GM19099 (cell line): Measurements from ENCODE around the gene ICAM3.

Experiments
- POLR2A ChIP-seq: IDR thresholded peaks from 3 replicates; pipeline ENCODE4 v1.6.1; 2011; ENCODE audit warnings: low read depth; ENCODE audit not compliant: insufficient read length; ENCODE audit errors: extremely low read depth

The ICAM3 gene

DNA sequence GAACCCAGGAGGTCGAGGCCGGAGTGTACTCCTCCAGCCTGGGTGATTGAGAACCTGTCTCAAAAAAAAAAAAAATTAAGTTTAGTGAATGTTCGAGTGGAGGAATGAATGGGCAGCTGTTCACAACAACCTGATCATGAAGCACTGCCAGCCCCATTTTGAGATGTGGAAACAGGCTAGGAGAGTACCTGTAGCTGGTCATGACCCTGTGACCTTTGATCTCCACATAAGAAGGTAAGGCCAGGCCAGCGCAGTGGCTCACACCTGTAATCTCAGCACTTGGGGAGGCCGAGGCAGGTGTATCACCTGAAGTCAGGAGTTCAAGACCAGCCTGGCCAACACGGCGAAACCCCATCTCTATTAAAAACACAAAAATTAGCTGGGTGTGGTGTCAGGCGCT, 13.7 kb downstream of the ICAM3 start:
- TF ChIP-seq POLR2A: no peak

DNA sequence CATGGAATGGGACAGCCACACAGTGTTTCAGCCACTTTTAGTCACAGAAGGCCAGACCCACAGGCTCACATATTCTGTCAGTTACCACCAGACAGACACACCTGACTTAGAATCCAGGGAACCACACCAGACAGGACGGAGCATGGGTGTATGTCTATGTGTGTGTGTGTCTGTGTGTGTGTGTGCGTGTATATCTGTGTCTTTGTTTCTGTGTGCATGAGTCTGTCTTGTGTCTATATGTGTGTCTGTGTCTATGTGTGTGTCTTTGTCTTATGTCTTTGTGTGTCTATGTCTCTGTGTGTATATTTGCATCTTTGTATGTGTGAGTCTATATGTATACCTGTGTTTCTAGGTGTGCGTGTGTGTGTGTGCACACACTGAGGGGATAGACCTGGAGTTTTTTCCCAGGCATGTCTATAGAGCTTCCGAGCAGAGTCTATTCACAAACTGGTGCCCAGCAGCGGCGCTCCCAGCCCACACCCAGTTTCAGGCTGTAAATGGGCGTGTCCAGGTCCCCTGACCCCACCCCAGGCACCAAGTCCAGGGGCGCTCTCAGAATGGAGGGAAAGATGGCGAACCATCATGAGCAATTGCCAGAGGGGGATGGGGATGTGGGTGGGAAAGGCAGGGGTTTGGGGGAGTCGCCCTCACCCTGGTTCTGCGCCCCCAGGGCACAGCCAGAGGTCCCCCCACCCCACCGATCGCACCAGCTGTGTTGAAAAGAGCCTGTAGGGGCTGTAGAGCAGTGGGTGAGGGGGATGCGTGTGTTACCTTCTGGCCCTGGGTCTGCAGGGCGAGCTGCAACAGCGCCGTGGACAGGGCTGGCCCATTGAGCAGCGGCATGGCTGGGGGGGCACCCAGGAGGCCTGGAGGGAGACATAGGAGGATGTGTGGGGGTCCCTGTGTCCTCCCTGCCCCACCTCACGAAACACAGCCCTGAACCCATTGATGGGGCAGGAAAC, 17.3 kb downstream of the ICAM3 start:
- no peak for TF ChIP-seq POLR2A

- no peak for TF ChIP-seq POLR2A
Observed at GRCh38 chr19:10321417-10321797, 18.0 kb downstream of the ICAM3 start.

GRCh38 chr19:10320602-10321416, 18.6 kb downstream of the ICAM3 start:
- no peak for TF ChIP-seq POLR2A

GRCh38 chr19:10318807-10319682, 20.4 kb downstream of the ICAM3 start:
- TF ChIP-seq POLR2A: no peak

GRCh38 chr19:10317857-10318462, 21.5 kb downstream of the ICAM3 start:
- no peak for TF ChIP-seq POLR2A

- no peak for TF ChIP-seq POLR2A
Observed at GRCh38 chr19:10317045-10317856, 22.2 kb downstream of the ICAM3 start.

DNA sequence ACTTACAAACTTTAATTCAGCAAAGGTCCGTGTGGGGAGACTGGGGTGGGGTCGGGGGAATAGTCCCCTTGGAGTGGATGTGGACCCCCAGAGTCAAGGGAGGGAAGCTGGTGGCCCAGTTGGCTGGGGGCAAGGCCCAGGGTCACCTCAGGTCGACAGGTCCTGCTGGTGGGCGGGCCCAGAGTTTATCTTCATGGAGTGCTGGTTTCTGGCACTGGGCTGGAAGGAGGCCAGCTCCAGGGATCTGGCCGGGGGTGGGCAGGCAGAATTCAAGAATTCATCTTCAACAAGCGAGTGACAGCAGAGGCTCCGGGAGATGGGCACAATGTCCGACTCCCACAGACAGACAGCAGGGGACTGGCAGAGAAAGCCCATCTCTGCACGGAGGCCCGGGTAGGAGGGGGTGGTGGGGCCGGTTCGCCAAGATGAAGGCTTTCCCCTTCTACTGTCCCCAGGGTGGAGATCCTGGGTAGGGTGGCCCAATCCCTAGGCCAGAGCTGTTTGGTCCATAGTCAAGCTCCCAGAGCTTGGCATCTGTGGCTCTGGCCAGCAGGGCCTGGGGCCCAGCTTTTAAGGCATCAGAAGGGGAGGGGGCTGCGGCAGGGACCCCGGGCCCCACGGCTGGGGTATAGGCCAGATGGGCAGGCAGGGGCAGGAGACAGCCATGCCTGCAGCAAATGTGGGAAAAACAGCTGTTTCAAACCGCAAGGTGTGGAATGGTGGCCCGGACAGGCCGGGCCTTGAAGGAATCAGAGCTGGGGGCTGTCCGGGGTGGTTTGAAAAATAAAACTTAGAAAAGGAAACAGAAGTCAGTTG, 23.0 kb downstream of the ICAM3 start:
- TF ChIP-seq POLR2A: no peak

- peak; percentile 78 for TF ChIP-seq POLR2A
Observed at GRCh38 chr19:10315335-10316214, 23.8 kb downstream of the ICAM3 start, which contains the start of gene FDX2. FDX2 (minus strand) TSS chr19:10316015; CDS start chr19:10315996, 19 bp downstream.

DNA sequence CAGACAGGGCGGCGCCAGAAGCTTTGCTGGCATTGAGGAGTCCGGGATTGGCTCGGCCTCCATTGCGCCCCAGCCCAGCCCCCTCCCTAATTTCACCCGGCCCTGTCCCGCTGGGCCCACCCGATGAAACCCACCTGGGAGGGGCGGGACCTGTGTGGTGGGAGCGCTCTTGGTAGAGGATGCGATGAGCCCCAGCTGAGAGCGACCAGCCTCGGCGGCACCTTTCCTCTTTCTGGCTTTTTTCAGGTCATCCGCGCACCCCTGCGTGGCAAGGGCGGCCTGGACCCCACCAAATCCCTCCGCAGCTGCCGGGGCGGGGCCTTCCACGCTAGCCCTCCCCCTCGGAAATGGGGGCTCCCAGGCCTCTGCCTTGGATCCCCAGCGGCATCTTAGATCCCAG, 30.0 kb downstream of the ICAM3 start, which contains the start of gene ZGLP1:
Gene ZGLP1, minus strand, starts transcription at position 393 of the 400 bp plus-strand sequence.
- no peak for TF ChIP-seq POLR2A

DNA sequence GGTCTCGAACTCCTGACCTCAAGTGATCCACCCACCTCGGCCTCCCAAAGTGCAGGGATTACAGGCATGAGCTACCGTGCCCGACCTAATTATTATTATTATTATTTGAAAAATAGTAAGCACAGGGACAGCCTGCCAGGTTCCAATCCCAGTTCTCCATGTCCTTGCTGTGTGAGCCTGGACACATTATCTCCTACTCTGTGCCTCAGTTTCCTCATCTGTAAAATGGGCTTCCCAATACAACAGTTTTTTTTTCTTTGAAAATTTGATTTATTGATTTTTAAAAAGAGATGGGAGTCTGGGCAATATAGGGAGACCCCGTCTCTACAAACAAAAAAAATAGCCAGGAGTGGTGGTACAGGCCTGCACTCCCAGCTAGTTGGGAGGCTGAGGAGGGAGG, 33.1 kb downstream of the ICAM3 start:
- no peak for TF ChIP-seq POLR2A
